Measurements from ENCODE around the gene OR4K5. TPM values are rescaled to one million over a fixed set of nuclear protein-coding genes. Genes with fewer than 3 reads are reported as not detected.

OR4K5 gene
- total and polyA plus RNA-seq, 3 donors (not counting 1 experiment from before 2014, with no cell fraction given), result not detected

Other genes starting within 250 kb of the OR4K5 start
- not detected for gene OR11H2, start 206.7 kb upstream of the OR4K5 start, total RNA-seq
- not detected for gene OR11H2, start 206.7 kb upstream of the OR4K5 start, polyA plus RNA-seq
- gene OR4Q3, start 177.0 kb upstream of the OR4K5 start, total RNA-seq, result not detected
- not detected for gene OR4Q3, start 177.0 kb upstream of the OR4K5 start, polyA plus RNA-seq
- gene OR4M1, start 147.1 kb upstream of the OR4K5 start, total RNA-seq, result not detected
- gene OR4M1, start 147.1 kb upstream of the OR4K5 start, polyA plus RNA-seq, result not detected
- gene OR4N2, start 116.8 kb upstream of the OR4K5 start, total RNA-seq, result not detected
- not detected for gene OR4N2, start 116.8 kb upstream of the OR4K5 start, polyA plus RNA-seq
- not detected for gene OR4K2, start 45.5 kb upstream of the OR4K5 start, total RNA-seq
- not detected for gene OR4K2, start 45.5 kb upstream of the OR4K5 start, polyA plus RNA-seq
- gene OR4K1, start 10.3 kb downstream of the OR4K5 start, total RNA-seq, result not detected
- not detected for gene OR4K1, start 10.3 kb downstream of the OR4K5 start, polyA plus RNA-seq
- not detected for gene OR4K15, start 55.0 kb downstream of the OR4K5 start, total RNA-seq
- gene OR4K15, start 55.0 kb downstream of the OR4K5 start, polyA plus RNA-seq, result not detected
- not detected for gene OR4Q2, start 81.6 kb downstream of the OR4K5 start, total RNA-seq
- not detected for gene OR4Q2, start 81.6 kb downstream of the OR4K5 start, polyA plus RNA-seq
- not detected for gene OR4K14, start 98.7 kb downstream of the OR4K5 start, total RNA-seq
- gene OR4K14, start 98.7 kb downstream of the OR4K5 start, polyA plus RNA-seq, result not detected
- not detected for gene OR4K13, start 115.4 kb downstream of the OR4K5 start, total RNA-seq
- gene OR4K13, start 115.4 kb downstream of the OR4K5 start, polyA plus RNA-seq, result not detected
- not detected for gene OR4L1, start 139.4 kb downstream of the OR4K5 start, total RNA-seq
- gene OR4L1, start 139.4 kb downstream of the OR4K5 start, polyA plus RNA-seq, result not detected
- not detected for gene OR4K17, start 190.1 kb downstream of the OR4K5 start, total RNA-seq
- gene OR4K17, start 190.1 kb downstream of the OR4K5 start, polyA plus RNA-seq, result not detected
- not detected for gene OR4N5, start 218.2 kb downstream of the OR4K5 start, total RNA-seq
- gene OR4N5, start 218.2 kb downstream of the OR4K5 start, polyA plus RNA-seq, result not detected

Data from mammary epithelial cell (primary cell).